KMS-11 (cell line): Measurements from ENCODE around the gene PCTP.

ENCODE experiments used
- H2AFZ ChIP-seq: fragments of 200-600 bp; sonication (generic); 2 replicates; pipeline ENCODE4 v1.6.1; 2016; ENCODE audit warnings: antibody characterized with exemption, mixed run types, low read depth
- H3K27ac ChIP-seq: fragments of 200-600 bp; sonication (generic); 2 replicates; pipeline ENCODE4 v1.6.1; 2016; ENCODE audit warnings: mild to moderate bottlenecking, mixed run types
- H3K27me3 ChIP-seq: fragments of 200-600 bp; sonication (generic); 2 replicates; pipeline ENCODE4 v1.6.1; 2017; ENCODE audit warnings: mild to moderate bottlenecking, low read depth, mixed run types, moderate library complexity; ENCODE audit not compliant: insufficient read depth
- H3K36me3 ChIP-seq: fragments of 200-600 bp; sonication (generic); 2 replicates; pipeline ENCODE4 v1.6.1; 2017; ENCODE audit warnings: mild to moderate bottlenecking, mixed run types; ENCODE audit not compliant: insufficient read depth
- H3K4me1 ChIP-seq: fragments of 200-600 bp; sonication (generic); 2 replicates; pipeline ENCODE4 v1.6.1; 2016; ENCODE audit warnings: mild to moderate bottlenecking, low read depth, mixed run types; ENCODE audit not compliant: poor library complexity, severe bottlenecking
- H3K4me2 ChIP-seq: fragments of 200-600 bp; sonication (generic); 2 replicates; pipeline ENCODE4 v1.7.0; 2016; ENCODE audit warnings: mild to moderate bottlenecking, mixed run types
- H3K4me3 ChIP-seq: fragments of 200-600 bp; sonication (generic); IDR thresholded peaks from 2 replicates; pipeline ENCODE4 v1.6.1; 2017; ENCODE audit warnings: low read depth, low read length, mixed read lengths; ENCODE audit not compliant: insufficient read depth
- H3K79me2 ChIP-seq: fragments of 200-600 bp; sonication (generic); 2 replicates; pipeline ENCODE4 v1.6.1; 2016; ENCODE audit warnings: low read depth, mixed run types; ENCODE audit not compliant: insufficient read depth
- H3K9ac ChIP-seq: fragments of 200-600 bp; sonication (generic); 2 replicates; pipeline ENCODE4 v1.6.1; 2016; ENCODE audit warnings: mild to moderate bottlenecking, mixed run types
- H4K20me1 ChIP-seq: fragments of 200-600 bp; sonication (generic); 2 replicates; pipeline ENCODE4 v1.6.1; 2016; ENCODE audit warnings: mild to moderate bottlenecking, mixed run types; ENCODE audit not compliant: insufficient read depth
- CTCF ChIP-seq: fragments of 200-600 bp; sonication (generic); conservative IDR thresholded peaks from 2 replicates; pipeline ENCODE4 v1.6.1; 2017; ENCODE audit warnings: low read depth, mild to moderate bottlenecking, antibody characterized with exemption, low read length, moderate library complexity, mixed read lengths

Gene PCTP

DNA sequence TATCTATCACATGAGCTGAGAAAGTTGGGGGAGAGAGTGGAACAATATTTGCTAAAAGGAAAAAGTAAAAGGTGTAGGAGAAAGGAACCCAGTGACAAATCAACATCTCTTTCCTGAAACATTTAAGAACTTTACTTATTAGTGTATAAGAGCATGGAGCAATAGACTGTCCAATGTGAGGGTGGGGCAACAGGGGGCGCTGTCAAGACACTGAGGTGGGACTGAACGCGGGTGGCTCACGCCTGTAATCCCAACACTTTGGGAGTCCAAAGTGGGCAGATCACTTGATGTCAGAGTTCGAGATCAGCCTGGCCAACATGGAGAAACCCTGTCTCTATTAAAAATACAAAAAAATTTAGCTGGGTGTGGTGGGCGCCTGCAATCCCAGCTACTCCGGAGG lies 21.2 kb downstream of the PCTP start:
- Histone ChIP-seq H3K4me3 (no peak overlapping the region), H3K79me2 (no peaks in the 10 kb centered on the region), H3K27ac (no peak overlapping the region), H3K4me2 (no peak overlapping the region), H3K27me3 (no peaks in the 10 kb centered on the region), H3K36me3 (no peaks in the 10 kb centered on the region), H2AFZ (no peak overlapping the region), H3K4me1 (no peaks in the 10 kb centered on the region), H4K20me1 (no peaks in the 10 kb centered on the region), H3K9ac (no peak overlapping the region)
- no peak for TF ChIP-seq CTCF

DNA sequence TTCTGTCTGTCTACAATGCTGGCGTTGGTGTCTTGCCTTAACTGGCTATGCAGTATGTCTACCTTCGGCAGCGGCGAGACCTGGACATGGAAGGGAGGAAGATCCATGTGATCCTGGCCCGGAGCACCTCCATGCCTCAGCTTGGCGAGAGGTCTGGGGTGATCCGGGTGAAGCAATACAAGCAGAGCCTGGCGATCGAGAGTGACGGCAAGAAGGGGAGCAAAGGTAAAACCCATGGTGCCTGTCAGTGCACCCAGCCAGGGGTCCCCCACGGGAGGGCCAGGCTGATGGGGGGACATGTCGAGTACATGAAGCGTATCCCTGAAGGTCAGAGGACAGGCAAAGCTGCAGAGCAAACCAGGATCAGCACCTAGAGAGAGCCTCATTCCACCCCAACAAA lies 22.8 kb downstream of the PCTP start:
- no peaks in the 10 kb centered on the region for H3K79me2 ChIP-seq
- H3K27me3 ChIP-seq = no peaks in the 10 kb centered on the region
- H3K36me3 ChIP-seq = no peaks in the 10 kb centered on the region
- no peaks in the 10 kb centered on the region for H4K20me1 ChIP-seq
- H3K4me2 ChIP-seq = no peak overlapping the region
- H3K4me3 ChIP-seq = no peak overlapping the region
- no peak overlapping the region for H3K27ac ChIP-seq
- H2AFZ ChIP-seq = no peak overlapping the region
- no peak for TF ChIP-seq CTCF
- H3K4me1 ChIP-seq = no peaks in the 10 kb centered on the region
- H3K9ac ChIP-seq = no peak overlapping the region

DNA sequence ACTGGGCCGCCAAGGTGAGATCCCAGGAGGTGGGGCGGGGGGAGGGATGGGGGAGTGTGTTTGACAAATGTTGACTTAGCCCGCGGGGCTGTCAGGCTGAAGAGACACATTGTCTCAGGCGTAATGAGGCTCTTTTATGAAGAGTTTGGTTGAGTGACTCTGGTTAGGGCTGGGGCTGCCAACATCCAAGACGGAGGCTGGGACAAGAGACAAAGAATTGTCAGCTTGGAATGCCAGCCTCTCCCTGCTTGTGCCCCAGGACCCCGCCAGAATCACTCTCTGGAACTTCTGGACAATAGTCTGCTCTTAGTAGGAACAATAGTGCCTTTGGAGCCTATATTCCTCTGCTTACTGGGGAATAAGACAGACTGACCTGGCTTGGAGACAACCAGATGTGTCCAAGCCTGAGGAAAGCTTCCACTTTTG lies 24.0 kb downstream of the PCTP start:
- H2AFZ ChIP-seq = no peak overlapping the region
- no peak overlapping the region for H3K4me2 ChIP-seq
- no peak overlapping the region for H3K27ac ChIP-seq
- no peak for TF ChIP-seq CTCF
- no peaks in the 10 kb centered on the region for H3K27me3 ChIP-seq
- no peaks in the 10 kb centered on the region for H3K79me2 ChIP-seq
- no peaks in the 10 kb centered on the region for H4K20me1 ChIP-seq
- no peak overlapping the region for H3K9ac ChIP-seq
- no peak overlapping the region for H3K4me3 ChIP-seq
- no peaks in the 10 kb centered on the region for H3K4me1 ChIP-seq
- H3K36me3 ChIP-seq = no peaks in the 10 kb centered on the region

GRCh38 chr17:55776271-55776670 lies 25.4 kb downstream of the PCTP start:
- Histone ChIP-seq H3K36me3 (no peaks in the 10 kb centered on the region), H4K20me1 (no peaks in the 10 kb centered on the region), H2AFZ (no peak overlapping the region), H3K27me3 (no peaks in the 10 kb centered on the region), H3K79me2 (no peaks in the 10 kb centered on the region), H3K27ac (no peak overlapping the region), H3K4me3 (no peak overlapping the region), H3K9ac (no peak overlapping the region), H3K4me2 (no peak overlapping the region), H3K4me1 (no peaks in the 10 kb centered on the region)
- TF ChIP-seq CTCF = no peak
